HepG2 (cell line): Measurements from ENCODE around the gene LIPE. TPM values are rescaled to one million over a fixed set of nuclear protein-coding genes. Genes with fewer than 3 reads are reported as not detected.

ENCODE experiments used
- BCL3 ChIP-seq: sonication (generic); formaldehyde crosslinking; IDR thresholded peaks from 2 replicates; pipeline ENCODE4 v1.5.1; 2020; ENCODE audit warnings: mild to moderate bottlenecking, missing genetic modification reagents, moderate library complexity
- EHMT2 ChIP-seq: fragments of 200-600 bp; sonication (generic); IDR thresholded peaks from 2 replicates; pipeline ENCODE4 v1.7.0; 2017; ENCODE audit warnings: antibody characterized with exemption, low read depth, low read length, borderline replicate concordance
- FOXP1 ChIP-seq, 2 experiments: fragments of 450-650 bp in 1 of 2; IDR thresholded peaks; 2 replicates each; pipeline ENCODE4 v1.6.1; 2017 to 2018; ENCODE audit warnings: antibody characterized with exemption in 1 of 2
- HBP1 ChIP-seq: IDR thresholded peaks from 2 replicates; pipeline ENCODE4 v1.6.1; 2016; ENCODE audit warnings: low read depth, control low read depth
- SALL2 ChIP-seq: sonication (generic); formaldehyde crosslinking; IDR thresholded peaks from 2 replicates; pipeline ENCODE4 v1.8.1; 2023; ENCODE audit warnings: mild to moderate bottlenecking, missing genetic modification reagents, inconsistent platforms
- SIX4 ChIP-seq: sonication (generic); formaldehyde crosslinking; IDR thresholded peaks from 2 replicates; pipeline ENCODE4 v1.4.0; 2020; ENCODE audit warnings: missing genetic modification reagents
- SNAI1 ChIP-seq: sonication (generic); formaldehyde crosslinking; IDR thresholded peaks from 2 replicates; pipeline ENCODE4 v1.5.0; 2020; ENCODE audit warnings: mild to moderate bottlenecking, missing genetic modification reagents, borderline replicate concordance
- STAT6 ChIP-seq: sonication (generic); formaldehyde crosslinking; IDR thresholded peaks from 2 replicates; pipeline ENCODE4 v1.4.0; 2020; ENCODE audit warnings: missing genetic modification reagents, mild to moderate bottlenecking, borderline replicate concordance
- SYNCRIP ChIP-seq: fragments of 200-400 bp; formaldehyde crosslinking; IDR thresholded peaks from 2 replicates; pipeline ENCODE4 v1.6.1; 2018; ENCODE audit warnings: mild to moderate bottlenecking, low read depth, low read length; ENCODE audit not compliant: insufficient read depth
- TFDP1 ChIP-seq: IDR thresholded peaks from 2 replicates; pipeline ENCODE4 v1.6.1; 2016; ENCODE audit warnings: missing compliant biosample characterization, missing genetic modification reagents, borderline replicate concordance
- ZNF350 ChIP-seq: sonication (generic); formaldehyde crosslinking; IDR thresholded peaks from 2 replicates; pipeline ENCODE4 v1.4.0; 2020; ENCODE audit warnings: mild to moderate bottlenecking, low read depth, missing genetic modification reagents, borderline replicate concordance
- ZNF567 ChIP-seq: sonication (generic); formaldehyde crosslinking; IDR thresholded peaks from 2 replicates; pipeline ENCODE4 v1.8.1; 2023; ENCODE audit warnings: mild to moderate bottlenecking, missing genetic modification reagents, borderline replicate concordance
- ZNF607 ChIP-seq: sonication (generic); formaldehyde crosslinking; IDR thresholded peaks from 2 replicates; pipeline ENCODE4 v1.5.1; 2020; ENCODE audit warnings: missing genetic modification reagents, mild to moderate bottlenecking, borderline replicate concordance
- polyA plus RNA-seq, 8 experiments: library from polyadenylated mRNA; depleted of rRNA in 3 of 8; stranded (reverse) in 7 of 8; unstranded in 1 of 8; fragments of >200 nt; fragmentation: Illumina TruSeq in 4 of 8; extraction: Trizol in 4 of 8; gene quantifications; 2 replicates each; pipeline versions ENCODE4 v1.2.1 to v1.2.3, GENCODE V29; 2011 to 2016; ENCODE audit warnings: low read depth in 4 of 8, missing spikeins in 1 of 8, mixed read lengths in 1 of 8; ENCODE audit not compliant: insufficient read depth in 1 of 8
- total RNA-seq, 5 experiments: library from RNA; depleted of rRNA; stranded (reverse); fragments of >200 nt; fragmentation: Illumina TruSeq; extraction: Trizol; gene quantifications; 2 replicates each; pipeline ENCODE4 v1.2.3, GENCODE V29; 2016; ENCODE audit warnings: low read depth in 1 of 5

The LIPE gene
- total and polyA plus RNA-seq, 2 of the 13 experiments (the other 11 are each of a cell fraction or from before 2014, with no cell fraction given), result not detected

- TF ChIP-seq SYNCRIP (no peak), SALL2 (no peak), HBP1 (CRISPR knock-in tag) (no peak), TFDP1 (CRISPR knock-in tag) (no peak), EHMT2 (no peak), ZNF607 (CRISPR knock-in tag) (no peak), BCL3 (CRISPR knock-in tag) (no peak), STAT6 (CRISPR knock-in tag) (no peak), SIX4 (no peak), FOXP1 (IDR thresholded peaks at IDR 0.05) (no peak), FOXP1 (CRISPR knock-in tag; IDR thresholded peaks at IDR 0.05) (no peak), ZNF567 (no peak), ZNF350 (CRISPR knock-in tag) (no peak), SNAI1 (no peak)
- TF ChIP-seq, all 625 proteins: peak for 0
These were observed 26.8 kb downstream of the LIPE start (continued) for GRCh38 chr19:42400404-42400803.
